GM18951 (cell line): Measurements from ENCODE around the gene SDC1.
"Not testable (repeated sequence)": the region's sequence is repeated elsewhere in the genome, so short reads cannot be mapped to it uniquely, and the experiment has no call there.

Experiments
- POLR2A ChIP-seq: IDR thresholded peaks from 4 replicates; pipeline ENCODE4 v1.6.1; 2011; ENCODE audit warnings: mild to moderate bottlenecking; ENCODE audit not compliant: insufficient read length, insufficient read depth; ENCODE audit errors: extremely low read depth
- in situ Hi-C: fragments of 300-500 bp; cut with MboI; formaldehyde crosslinking; loops from one replicate; pipeline ENCODE4 v1.12.0; 2022; ENCODE audit warnings: low sequenced_read_pairs, mixed read lengths, inconsistent platforms; ENCODE audit not compliant: unreplicated experiment

SDC1 gene, protein sequence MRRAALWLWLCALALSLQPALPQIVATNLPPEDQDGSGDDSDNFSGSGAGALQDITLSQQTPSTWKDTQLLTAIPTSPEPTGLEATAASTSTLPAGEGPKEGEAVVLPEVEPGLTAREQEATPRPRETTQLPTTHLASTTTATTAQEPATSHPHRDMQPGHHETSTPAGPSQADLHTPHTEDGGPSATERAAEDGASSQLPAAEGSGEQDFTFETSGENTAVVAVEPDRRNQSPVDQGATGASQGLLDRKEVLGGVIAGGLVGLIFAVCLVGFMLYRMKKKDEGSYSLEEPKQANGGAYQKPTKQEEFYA

DNA sequence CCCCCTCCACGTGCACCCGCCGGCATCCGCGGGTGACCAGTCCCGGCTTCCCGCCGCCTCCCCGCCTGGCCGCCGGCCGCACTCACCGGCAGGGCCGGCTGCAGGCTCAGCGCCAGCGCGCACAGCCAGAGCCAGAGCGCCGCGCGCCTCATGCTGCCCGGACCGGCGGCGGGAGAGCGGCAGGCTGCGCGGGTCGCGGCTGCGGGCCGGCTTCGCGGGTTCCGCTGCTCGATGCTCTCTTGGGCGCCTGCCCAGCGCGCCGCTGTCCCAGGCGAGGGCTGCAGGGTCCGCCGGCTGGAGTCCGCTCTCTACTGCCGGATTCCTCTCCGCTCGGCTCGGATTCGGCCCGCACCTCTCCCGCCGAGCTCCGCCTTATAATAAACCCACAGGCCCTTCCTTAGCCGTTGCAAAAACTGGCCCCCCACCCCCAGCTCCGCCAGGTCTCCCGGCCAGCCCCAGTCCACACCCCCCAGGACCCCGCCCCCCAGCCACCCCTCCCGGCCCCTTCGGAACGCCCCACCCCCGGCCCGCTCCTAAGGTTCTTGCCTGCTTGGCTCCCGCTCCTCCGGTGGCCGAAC, at the start of gene SDC1:
Gene SDC1, minus strand, starts transcription at position 415 of the 578 bp plus-strand sequence. Its CDS starts 263 bp downstream, at position 152.
- in situ Hi-C loops: no loop called here
- TF ChIP-seq POLR2A: no peak

DNA sequence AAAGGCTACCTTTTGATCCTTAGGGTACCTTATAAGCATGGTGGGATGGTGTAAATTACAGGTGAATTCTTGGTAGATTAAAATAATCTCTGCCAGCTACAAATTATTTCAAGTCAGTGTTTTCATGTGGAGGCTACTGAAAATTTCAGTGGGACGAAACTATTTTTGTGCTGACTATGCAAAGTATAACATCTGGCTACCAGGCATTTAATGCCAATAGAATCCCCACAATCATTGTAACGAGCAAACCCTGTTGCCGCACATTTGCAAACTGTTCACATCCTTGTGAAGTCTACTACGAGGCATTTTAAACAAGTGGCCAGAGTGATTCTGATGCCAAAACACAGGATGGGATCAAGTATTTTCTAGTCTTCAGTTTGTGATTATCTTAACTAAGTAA, 48.1 kb upstream of the SDC1 start:
- in situ Hi-C loops: no loop called here
- no peak for TF ChIP-seq POLR2A

DNA sequence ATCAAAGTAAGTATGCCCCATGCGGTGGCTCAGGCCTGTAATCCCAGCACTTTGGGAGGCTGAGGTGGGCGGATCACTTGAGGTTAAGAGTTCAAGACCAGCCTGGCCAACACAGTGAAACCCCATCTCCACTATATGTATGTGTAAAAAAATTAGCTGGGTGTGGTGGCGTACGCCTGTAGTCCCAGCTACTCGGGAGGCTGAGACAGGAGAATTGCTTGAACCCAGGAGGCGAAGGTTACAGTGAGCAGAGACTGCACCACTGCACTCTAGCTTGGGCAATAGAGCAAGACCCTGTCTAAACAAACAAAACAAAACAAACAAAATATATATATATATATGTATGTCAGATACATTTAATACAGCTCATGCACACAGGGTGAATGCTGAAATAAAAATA, 43.4 kb upstream of the SDC1 start:
- in situ Hi-C loops: not testable (repeated sequence)

DNA sequence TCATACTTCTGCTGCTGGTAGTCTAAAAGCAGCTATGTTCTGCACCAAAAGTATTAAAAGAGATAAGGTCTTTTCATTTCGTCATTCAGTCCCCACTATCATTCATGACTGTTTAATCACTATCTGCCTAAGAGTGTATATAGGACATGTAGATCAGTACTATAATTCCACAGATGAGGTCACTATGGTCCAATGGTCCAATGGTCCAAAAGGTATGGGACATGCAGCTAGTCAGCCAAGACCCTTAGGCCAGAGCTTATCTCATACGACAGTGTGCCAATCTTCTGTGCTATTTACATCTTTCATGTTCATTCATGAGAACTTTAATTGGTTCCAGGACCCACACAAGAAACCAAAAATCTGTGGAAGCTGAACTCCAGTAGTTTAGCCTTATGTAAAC, 42.6 kb upstream of the SDC1 start:
- in situ Hi-C loops: no loop called here
- TF ChIP-seq POLR2A: no peak

DNA sequence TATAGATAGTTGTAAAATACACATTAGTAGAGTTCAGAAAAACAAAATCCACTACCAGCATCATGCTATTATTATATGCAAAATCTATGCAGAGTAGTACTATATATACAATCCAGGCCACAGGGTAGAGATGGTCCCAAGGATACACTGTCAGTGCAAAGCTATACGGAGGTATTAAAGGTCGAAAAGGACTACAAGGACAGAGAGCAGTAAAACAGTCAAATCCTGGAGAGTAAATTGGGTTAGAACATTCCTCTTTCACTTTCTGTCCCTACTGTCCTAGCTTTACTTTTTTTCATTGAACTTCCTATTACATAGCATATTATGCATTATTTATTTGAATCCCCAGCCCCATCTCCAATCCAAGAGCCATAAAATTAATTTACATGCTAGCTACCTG, 39.7 kb upstream of the SDC1 start:
- in situ Hi-C loops: no loop called here
- no peak for TF ChIP-seq POLR2A

DNA sequence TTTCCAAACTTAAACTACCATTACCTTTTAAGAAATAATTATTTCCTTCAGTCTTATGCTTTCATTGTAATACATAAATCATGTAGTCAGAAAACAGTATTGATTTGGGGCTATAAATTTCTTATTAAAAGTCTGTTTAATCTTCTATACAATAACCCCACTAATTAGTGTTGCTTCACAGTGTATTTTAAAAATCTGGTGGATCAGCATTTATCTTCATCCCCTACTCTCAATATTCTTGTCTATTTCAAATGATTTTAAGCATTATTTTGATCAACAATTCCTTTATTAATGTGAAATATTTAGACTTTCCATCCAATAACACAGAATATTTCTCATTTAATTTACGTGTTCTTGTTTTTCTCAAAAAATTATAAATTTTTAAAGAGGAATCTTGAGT, 32.5 kb upstream of the SDC1 start:
- no peak for TF ChIP-seq POLR2A
- in situ Hi-C loops: no loop called here

DNA sequence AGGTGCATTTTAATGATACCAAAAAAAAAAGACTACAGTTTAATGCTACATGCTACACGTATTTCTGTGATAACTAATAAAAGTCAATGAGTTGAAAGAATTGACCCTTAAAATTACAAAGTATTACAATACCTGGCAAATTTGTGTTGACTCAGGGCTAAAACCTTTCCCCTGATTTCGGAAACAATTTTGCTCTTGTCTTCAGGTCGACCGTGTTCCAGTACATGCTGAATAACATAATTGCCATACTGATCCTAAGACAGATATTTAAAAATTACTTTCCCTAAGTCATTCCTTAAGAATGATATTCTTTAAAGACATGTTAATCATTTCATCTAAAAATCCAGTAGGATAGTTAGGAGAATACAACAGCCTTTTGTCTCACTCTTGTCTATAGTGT, 29.8 kb upstream of the SDC1 start:
- in situ Hi-C loops: no loop called here
- TF ChIP-seq POLR2A: no peak

DNA sequence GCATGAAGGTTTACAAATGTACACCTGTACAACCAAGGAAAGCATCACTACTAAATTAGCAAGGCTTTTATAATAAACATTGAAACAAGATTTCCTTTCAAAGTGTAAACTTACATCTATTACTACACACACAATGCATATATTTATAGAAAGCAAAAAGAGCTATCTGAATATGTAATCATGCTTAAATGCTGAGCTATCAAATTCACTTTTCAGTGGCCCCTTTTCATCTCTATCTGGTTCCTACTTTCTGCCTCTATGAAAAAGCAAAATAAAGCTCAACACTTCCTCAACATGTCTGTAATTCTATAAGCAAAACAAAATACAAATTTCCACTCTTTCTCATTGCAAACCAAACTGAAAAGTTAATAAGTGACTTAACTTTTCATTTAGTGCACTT, 25.5 kb upstream of the SDC1 start:
- in situ Hi-C loops: no loop called here
- no peak for TF ChIP-seq POLR2A

DNA sequence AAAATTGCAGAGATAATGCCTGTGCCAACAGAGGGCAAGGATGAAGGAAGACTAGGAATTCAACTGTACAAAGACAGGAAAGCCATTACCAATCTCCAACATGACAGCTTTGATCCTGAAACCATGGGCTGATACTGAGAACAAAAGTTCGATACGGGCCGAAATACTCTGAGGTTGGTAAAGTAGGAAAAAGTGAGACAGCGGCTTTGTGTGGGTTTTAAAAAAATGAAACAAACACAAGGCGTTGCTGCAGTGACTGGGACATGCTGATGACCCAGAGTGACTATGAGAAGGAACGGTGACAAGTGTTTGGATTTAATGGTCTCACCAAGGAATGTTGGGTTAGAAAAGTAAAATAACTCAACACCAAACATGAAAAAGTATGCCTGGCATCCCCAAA, 24.2 kb upstream of the SDC1 start:
- in situ Hi-C loops: no loop called here
- no peak for TF ChIP-seq POLR2A

DNA sequence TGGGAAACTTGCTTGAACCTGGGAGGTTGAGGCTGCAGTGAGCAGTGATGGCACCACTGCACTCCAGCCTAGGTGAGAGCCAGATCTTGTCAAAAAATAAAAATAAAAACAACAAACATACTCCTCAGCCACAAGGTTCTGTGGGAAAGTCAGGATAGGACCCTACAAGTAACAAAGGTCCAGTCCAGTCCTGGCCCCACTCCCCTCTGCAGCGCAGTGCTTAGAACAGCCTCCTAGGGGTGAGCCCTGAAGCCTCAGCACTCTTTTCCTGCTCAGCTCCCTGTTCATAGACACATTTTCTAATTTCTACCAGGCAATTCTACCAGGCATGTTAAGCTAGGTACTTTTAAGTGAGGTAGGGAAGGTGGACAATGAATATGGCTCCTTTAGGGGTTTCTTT, 22.2 kb upstream of the SDC1 start:
- TF ChIP-seq POLR2A: peak; percentile 16
- in situ Hi-C loops: no loop called here

DNA sequence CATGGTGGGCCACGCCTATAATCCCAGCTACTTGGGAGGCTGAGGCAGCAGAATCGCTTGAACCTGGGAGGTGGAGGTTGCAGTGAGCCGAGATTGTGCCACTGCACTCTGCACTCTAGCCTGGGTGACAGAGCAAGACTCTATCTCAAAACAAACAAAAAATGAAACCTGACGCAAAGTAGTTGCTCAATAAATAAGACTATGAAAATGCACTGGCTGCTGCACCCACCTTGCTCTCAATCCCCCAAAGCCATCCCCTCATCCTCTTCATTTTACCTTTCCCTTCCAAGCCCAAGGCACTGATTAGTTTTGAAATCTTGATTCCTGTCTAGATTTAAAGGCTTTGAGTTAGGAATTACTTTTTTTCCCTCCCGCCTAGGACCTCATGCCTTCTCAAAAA, 18.7 kb upstream of the SDC1 start:
- in situ Hi-C loops: not testable (repeated sequence)

DNA sequence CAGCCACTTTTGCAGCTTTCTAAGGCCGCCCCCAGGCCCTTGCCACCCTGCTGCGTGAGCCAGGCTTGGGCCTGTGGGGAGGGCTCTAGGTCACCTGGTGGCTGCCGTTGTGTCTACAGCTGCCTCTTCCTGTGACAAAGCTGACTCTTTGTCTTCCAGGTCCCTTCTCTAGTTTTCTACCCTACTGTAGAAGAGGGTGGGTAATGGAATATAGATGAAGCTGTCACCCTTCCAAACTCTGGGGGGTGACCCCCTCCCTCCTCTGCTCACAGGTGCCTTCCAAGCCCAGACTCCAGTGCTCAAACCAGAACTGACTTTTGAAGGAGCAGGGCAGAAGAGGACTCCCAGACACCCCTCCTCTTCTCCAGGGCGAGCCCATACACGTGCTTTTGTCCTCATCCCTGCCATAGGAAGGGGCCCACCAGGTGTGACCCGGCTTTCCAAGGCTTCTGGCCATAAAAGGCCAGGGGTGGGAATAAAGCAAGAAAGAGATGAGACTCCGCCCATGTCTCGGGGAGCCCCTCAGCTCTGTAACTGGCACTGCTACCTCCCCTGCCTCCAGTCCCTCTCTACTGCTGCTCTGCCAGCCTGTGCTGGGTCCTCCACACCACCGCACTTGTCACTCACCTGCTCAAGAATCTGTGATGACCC, 17.9 kb upstream of the SDC1 start:
- in situ Hi-C loops: no loop called here
- no peak for TF ChIP-seq POLR2A

DNA sequence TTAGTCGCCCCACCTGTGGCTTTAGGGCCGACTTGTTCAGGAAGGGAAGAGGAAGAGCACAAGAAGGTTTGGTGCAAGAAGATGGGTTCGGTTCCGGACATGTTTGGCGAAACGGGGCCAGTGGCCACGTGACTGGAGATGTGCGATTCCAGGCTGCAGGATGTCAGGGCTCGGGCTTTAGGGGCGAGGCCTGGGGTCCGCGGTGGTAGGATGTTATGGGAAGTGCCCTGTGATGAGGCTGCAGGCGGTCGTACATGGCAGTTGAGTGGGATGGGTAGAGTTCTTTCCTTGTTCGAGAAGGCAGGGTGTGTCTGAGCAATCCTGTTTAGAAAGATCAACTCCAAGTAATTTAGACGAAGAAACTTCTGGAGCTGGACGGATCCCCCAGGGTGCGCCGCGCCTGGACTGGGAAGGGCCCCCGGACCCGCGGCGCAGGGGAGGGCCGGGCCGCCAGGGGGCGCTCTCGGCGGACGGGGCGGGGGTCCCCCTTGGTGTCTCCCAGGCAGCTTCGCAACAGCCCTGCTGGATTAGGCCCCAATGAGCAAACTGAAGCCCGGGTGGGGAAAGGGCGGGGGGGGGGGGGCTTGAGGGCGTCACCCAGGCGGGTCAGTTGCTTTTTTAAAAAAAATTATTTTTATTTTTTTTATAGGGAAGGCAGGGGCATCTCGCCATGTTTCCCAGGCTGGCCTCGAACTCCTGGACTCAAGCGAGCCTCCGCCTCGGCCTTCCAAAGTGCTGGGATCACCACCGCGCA, 17.2 kb upstream of the SDC1 start:
- TF ChIP-seq POLR2A: no peak
- in situ Hi-C loops: no loop called here

DNA sequence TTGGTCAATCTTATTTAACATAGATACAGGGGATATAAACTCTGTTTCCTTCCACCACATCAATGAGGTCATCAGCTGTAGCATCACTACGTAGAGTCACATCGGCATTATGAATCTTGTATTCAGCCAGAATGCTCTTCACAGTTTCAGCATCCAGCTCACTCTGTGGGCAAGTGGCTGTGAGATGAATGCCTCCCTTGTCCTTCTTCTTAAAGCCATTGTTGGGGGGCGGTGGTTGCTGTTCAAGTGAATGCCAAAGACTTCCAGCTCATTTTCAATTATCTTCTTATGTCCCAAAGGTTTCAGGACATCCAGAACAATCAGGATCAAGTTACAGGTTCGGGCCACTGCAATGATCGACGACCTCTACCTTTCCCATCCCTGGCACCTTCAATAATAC, 15.4 kb upstream of the SDC1 start:
- in situ Hi-C loops: not testable (repeated sequence)
